ENCODE data around the gene RASA1.

DNA sequence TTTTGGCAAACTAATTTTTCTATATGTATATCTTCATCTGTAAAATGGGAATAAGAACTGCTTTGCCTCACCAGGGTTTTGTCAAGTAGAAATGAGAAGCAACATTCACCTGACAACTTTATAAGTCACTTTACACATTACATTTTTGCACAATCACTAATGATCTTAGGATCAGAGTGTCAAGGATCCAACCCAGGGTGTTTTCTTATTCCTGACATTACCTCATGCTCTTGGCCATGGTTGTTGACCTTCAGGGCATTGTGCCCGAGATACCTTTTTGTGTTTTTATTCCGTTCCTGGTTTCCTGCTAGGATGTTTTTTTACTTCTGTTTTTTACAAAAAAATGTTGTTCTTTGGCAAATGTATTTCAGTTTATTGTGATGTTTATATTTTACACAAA lies 22.2 kb upstream of the RASA1 start:
- TF ChIP-seq POLR2A (IDR thresholded peaks at IDR 0.05): no peak
- TF ChIP-seq CTCF (IDR thresholded peaks at IDR 0.05): no peak
